A673 (cell line): ENCODE results near the gene SLC15A3. TPM values are rescaled to one million over a fixed set of nuclear protein-coding genes. Genes with fewer than 3 reads are reported as not detected.

Experiments
- BruUV-seq: library from RNA; stranded (reverse); fragments of 400-500 nt; replicated peaks from 2 replicates; lab custom pipeline; 2021; lab: Mats Ljungman, UMichigan
- CTCF ChIA-PET: fragments of 300-600 bp; sonication (Branson Sonifier 250); formaldehyde crosslinking; loops from one replicate; lab custom pipeline; 2022; ENCODE audit warnings: antibody characterized with exemption; lab: Charles Lee
- POLR2A ChIA-PET: fragments of 300-600 bp; sonication (Branson Sonifier 250); formaldehyde crosslinking; loops from one replicate; lab custom pipeline; 2022; ENCODE audit warnings: antibody characterized with exemption; ENCODE audit not compliant: low non-redundant PET; lab: Charles Lee
- DNase-seq: peaks from one replicate; pipeline ENCODE4 v3.0.0-alpha.2; 2015; ENCODE audit warnings: low spot score
- H3K27ac ChIP-seq: fragments of 200-600 bp; sonication (generic); 2 replicates; pipeline ENCODE4 v1.5.1; 2016; ENCODE audit warnings: mixed run types, low read depth, mild to moderate bottlenecking, mixed read lengths, antibody characterized with exemption, low read length; ENCODE audit not compliant: poor library complexity, severe bottlenecking
- H3K27me3 ChIP-seq: fragments of 200-600 bp; sonication (generic); replicated peaks from 2 replicates; pipeline ENCODE4 v1.6.1; 2017; ENCODE audit warnings: mixed run types, low read depth, mild to moderate bottlenecking, mixed read lengths, antibody characterized with exemption, low read length; ENCODE audit not compliant: insufficient read depth, poor library complexity
- H3K36me3 ChIP-seq: fragments of 200-600 bp; sonication (generic); 2 replicates; pipeline ENCODE4 v1.6.1; 2016; ENCODE audit warnings: mixed run types, mild to moderate bottlenecking, mixed read lengths, antibody characterized with exemption, low read length; ENCODE audit not compliant: insufficient read depth, poor library complexity, severe bottlenecking
- H3K4me1 ChIP-seq: fragments of 200-600 bp; sonication (generic); 2 replicates; pipeline ENCODE4 v1.6.1; 2017; ENCODE audit warnings: mixed run types, mild to moderate bottlenecking, mixed read lengths, antibody characterized with exemption, low read length; ENCODE audit not compliant: insufficient read depth, poor library complexity, severe bottlenecking
- H3K4me3 ChIP-seq: fragments of 200-600 bp; sonication (generic); 2 replicates; pipeline ENCODE4 v1.5.1; 2016; ENCODE audit warnings: low read depth, mixed run types, mild to moderate bottlenecking, mixed read lengths, low read length; ENCODE audit not compliant: poor library complexity, severe bottlenecking
- H3K9me3 ChIP-seq: fragments of 200-600 bp; sonication (generic); 2 replicates; pipeline ENCODE4 v1.6.1; 2016; ENCODE audit warnings: mixed run types, low read depth, mild to moderate bottlenecking, mixed read lengths, antibody characterized with exemption, low read length; ENCODE audit not compliant: poor library complexity, severe bottlenecking
- EZH2 ChIP-seq: fragments of 200-600 bp; sonication (generic); IDR thresholded peaks from 2 replicates; pipeline ENCODE4 v1.6.1; 2017; ENCODE audit warnings: borderline replicate concordance, low read depth, mild to moderate bottlenecking, mixed read lengths, antibody characterized with exemption, low read length; ENCODE audit not compliant: poor library complexity, severe bottlenecking
- intact Hi-C: fragments of 100-400 bp; cut with micrococcal nuclease; formaldehyde crosslinking; loops from one replicate; pipeline ENCODE4 v1.10.0; 2022; ENCODE audit not compliant: unreplicated experiment
- total RNA-seq: library from RNA; stranded (reverse); gene quantifications from 2 replicates; pipeline ENCODE4 v1.2.3, GENCODE V29; 2021
- TF ChIP-seq, protein P1 (sequence below): fragments of 300-800, 200-600 bp; sonication (generic); conservative IDR thresholded peaks from 2 replicates; pipeline ENCODE4 v1.5.1; 2017; ENCODE audit warnings: low read depth, mild to moderate bottlenecking, antibody characterized with exemption, low read length, moderate library complexity, mixed read lengths

The SLC15A3 gene
- total RNA-seq, 1 experiment from 2014 or later: not detected

DNA sequence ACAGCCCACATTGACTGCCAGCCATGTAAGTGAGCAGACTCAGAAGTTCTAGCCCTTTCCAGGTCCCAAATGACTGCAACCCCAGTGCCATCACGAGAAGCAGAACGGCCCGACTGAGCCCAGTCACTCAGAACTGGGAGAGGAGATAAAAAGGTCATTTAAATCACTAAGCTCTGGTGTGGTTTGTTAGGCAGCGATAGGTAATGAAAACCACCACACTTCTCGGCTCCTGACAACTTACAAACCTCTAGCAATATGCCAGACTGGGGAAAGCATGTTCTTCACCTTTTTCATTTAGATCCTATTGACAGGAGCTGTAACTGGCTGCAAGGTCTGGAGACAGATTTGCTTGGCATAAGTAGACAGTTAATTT, 6.7 kb downstream of the SLC15A3 start:
- Histone ChIP-seq H3K4me1 (no peaks in the 10 kb centered on the region), H3K4me3 (no peak overlapping the region), H3K27me3 (no peaks in the 10 kb centered on the region), H3K9me3 (no peaks in the 10 kb centered on the region), H3K27ac (no peak overlapping the region), H3K36me3 (no peaks in the 10 kb centered on the region)
- no peak for TF ChIP-seq EZH2
- TF ChIP-seq, protein P1, sequence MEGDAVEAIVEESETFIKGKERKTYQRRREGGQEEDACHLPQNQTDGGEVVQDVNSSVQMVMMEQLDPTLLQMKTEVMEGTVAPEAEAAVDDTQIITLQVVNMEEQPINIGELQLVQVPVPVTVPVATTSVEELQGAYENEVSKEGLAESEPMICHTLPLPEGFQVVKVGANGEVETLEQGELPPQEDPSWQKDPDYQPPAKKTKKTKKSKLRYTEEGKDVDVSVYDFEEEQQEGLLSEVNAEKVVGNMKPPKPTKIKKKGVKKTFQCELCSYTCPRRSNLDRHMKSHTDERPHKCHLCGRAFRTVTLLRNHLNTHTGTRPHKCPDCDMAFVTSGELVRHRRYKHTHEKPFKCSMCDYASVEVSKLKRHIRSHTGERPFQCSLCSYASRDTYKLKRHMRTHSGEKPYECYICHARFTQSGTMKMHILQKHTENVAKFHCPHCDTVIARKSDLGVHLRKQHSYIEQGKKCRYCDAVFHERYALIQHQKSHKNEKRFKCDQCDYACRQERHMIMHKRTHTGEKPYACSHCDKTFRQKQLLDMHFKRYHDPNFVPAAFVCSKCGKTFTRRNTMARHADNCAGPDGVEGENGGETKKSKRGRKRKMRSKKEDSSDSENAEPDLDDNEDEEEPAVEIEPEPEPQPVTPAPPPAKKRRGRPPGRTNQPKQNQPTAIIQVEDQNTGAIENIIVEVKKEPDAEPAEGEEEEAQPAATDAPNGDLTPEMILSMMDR: no peak
- no TSS peak for BruUV-seq
- CTCF ChIA-PET: no interaction called here
- intact Hi-C loops: no loop called here
- DNase-seq: no peak
- POLR2A ChIA-PET: no interaction called here

DNA sequence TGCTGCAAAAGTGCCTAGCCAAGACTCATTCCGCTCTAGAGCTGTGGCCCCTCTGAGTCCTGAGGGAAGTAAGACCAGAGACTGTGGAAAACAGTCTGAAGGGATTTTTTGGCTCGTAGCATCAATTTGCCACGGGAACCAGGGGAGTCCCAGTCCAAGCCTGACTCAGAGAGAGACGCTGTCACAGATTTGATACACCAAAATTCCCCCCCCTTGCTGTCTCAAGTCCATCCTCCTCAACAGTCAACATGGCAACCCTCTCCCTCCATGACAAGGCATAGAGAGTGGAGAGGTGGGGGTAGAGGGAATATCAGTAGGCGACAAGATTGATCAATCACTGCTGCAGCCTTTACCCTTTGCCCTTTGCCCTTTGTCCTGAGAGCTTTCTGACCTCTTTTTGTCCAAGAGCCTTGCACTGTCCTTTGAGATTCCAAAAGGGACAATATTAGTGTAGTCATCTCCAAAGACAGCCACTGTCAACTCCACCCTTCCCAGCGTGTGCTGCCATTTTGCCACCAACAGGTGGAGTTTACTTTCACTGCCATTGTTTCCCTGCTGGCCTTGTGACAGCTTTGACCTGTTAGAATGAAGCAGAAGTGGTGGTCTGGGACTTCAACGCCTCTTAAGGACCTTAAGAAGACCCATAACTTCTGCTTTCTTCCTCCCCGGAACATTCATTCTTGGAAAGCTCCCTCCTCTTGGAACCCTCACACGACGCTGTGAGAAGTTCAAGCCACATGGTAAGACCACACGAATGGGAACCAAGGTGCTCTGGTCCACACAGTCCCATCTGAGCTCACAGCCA, 7.3 kb downstream of the SLC15A3 start:
- Histone ChIP-seq H3K27me3 (no peaks in the 10 kb centered on the region), H3K36me3 (no peaks in the 10 kb centered on the region), H3K27ac (no peak overlapping the region), H3K4me3 (no peak overlapping the region), H3K9me3 (no peaks in the 10 kb centered on the region), H3K4me1 (no peaks in the 10 kb centered on the region)
- DNase-seq: no peak
- BruUV-seq: no TSS peak
- intact Hi-C loops: no loop called here
- POLR2A ChIA-PET: no interaction called here
- CTCF ChIA-PET: no interaction called here
- no peak for TF ChIP-seq EZH2
- TF ChIP-seq, protein P1: peak; percentile 35; the same call in 1 of the 2 replicates

DNA sequence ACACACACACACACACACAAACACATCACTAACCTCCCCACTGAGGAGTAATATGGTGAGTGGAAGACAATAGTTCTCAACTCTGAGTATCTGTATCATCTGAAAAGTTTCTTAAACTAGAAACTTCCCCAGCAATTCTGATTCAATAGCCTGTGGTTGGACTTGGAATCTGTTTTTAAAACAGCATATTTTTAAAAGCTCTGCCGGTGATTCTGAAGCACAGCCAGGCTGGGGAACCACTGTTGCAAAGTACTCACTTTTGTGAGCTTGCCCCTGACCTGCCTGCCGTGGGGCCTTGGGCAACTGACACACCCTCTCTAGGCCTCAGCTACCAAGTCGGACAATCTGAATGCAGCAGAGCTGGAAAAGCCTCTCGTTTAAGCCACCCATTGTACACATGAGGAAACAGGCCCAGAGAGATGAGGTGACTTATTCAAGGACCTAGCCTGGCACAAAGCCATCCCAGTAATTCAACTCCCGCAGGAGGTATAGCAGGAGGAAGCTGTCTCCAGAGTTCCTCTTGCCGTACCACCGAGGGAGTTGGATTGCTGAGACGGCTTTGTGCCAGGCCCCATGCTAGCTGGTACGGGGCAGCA, 8.9 kb downstream of the SLC15A3 start:
- Histone ChIP-seq H3K4me1 (no peaks in the 10 kb centered on the region), H3K27me3 (no peaks in the 10 kb centered on the region), H3K36me3 (no peaks in the 10 kb centered on the region), H3K4me3 (no peak overlapping the region), H3K9me3 (no peaks in the 10 kb centered on the region), H3K27ac (no peak overlapping the region)
- TF ChIP-seq EZH2: no peak
- TF ChIP-seq, protein P1: no peak
- CTCF ChIA-PET: no interaction called here
- POLR2A ChIA-PET: no interaction called here
- no TSS peak for BruUV-seq
- DNase-seq: peak; percentile 45
- intact Hi-C loops: no loop called here
